Gastroesophageal sphincter (tissue), 4 donors: Measurements from ENCODE around the gene PPP1R27. TPM values are rescaled to one million over a fixed set of nuclear protein-coding genes. Genes with fewer than 3 reads are reported as not detected.
"Not testable (repeated sequence)": the region's sequence is repeated elsewhere in the genome, so short reads cannot be mapped to it uniquely, and the experiment has no call there.

Experiments
- ATAC-seq: fragments of 150-250 bp; one replicate; pipeline ENCODE4 v1.9.1; 2016; ENCODE audit warnings: mild to moderate bottlenecking, moderate library complexity
- H3K27ac ChIP-seq, 4 donors: fragments of 200-600 bp; sonication (generic) in 3 of 4; 1 replicate in 3 of 4; 2 replicates in 1 of 4; pipeline ENCODE4 v1.5.1; 2016 to 2019
- H3K27me3 ChIP-seq: fragments of 200-600 bp; sonication (generic); one replicate; pipeline ENCODE4 v1.5.1; 2019
- H3K36me3 ChIP-seq, 2 donors: fragments of 200-600 bp; sonication (generic); one replicate each; pipeline ENCODE4 v1.5.1; 2019; ENCODE audit warnings: control low read depth in 1 of 2
- H3K4me1 ChIP-seq, 3 donors: fragments of 200-600 bp; sonication (generic); 1 replicate in 2 of 3; 2 replicates in 1 of 3; pipeline ENCODE4 v1.5.1; 2016 to 2019; ENCODE audit warnings: control low read depth in 2 of 3
- H3K4me3 ChIP-seq, 2 donors: fragments of 200-600 bp; sonication (generic); one replicate each; pipeline ENCODE4 v1.5.1; 2019; ENCODE audit warnings: mild to moderate bottlenecking in 1 of 2, moderate library complexity in 1 of 2
- H3K9me3 ChIP-seq, 3 donors: fragments of 200-600 bp; sonication (generic); one replicate each; pipeline ENCODE4 v1.5.1; 2017 to 2019; ENCODE audit warnings: control low read depth in 2 of 3
- EP300 ChIP-seq: sonication (generic); formaldehyde crosslinking; IDR thresholded peaks from one replicate; pipeline ENCODE4 v1.6.1; 2017; ENCODE audit warnings: antibody characterized with exemption, mild to moderate bottlenecking
- POLR2A ChIP-seq, 2 donors: fragments of 450-650 bp; IDR thresholded peaks; one replicate each; pipeline ENCODE4 v1.6.1; 2017; ENCODE audit warnings: antibody characterized with exemption in 2 of 2, mild to moderate bottlenecking in 2 of 2, moderate library complexity in 1 of 2
- POLR2AphosphoS5 ChIP-seq: sonication (generic); formaldehyde crosslinking; IDR thresholded peaks from one replicate; pipeline ENCODE4 v1.6.1; 2017; ENCODE audit warnings: antibody characterized with exemption
- WGBS, 2 donors: methylation state at CpG; one replicate each; pipeline ENCODE4 v1.1.5; 2018; ENCODE audit warnings: low coverage in 1 of 2; 5-methylcytosine and 5-hydroxymethylcytosine counted together
- total RNA-seq, 4 donors: library from RNA; depleted of rRNA; stranded (reverse); fragments of >200 nt; gene quantifications; one replicate each; pipeline ENCODE4 v1.1.0, GENCODE V29; 2016
- TF ChIP-seq, protein P1 (sequence below), 4 experiments: fragments of 200-600 bp in 2 of 4; fragments of 450-650 bp in 2 of 4; sonication (generic) in 1 of 4; IDR thresholded peaks; one replicate each; pipeline ENCODE4 v1.5.1; 2017 to 2019; ENCODE audit warnings: antibody characterized with exemption in 4 of 4, mild to moderate bottlenecking in 2 of 4, moderate library complexity in 2 of 4

Gene PPP1R27
- total RNA-seq, 4 donors from 2014 or later, result not detected

DNA sequence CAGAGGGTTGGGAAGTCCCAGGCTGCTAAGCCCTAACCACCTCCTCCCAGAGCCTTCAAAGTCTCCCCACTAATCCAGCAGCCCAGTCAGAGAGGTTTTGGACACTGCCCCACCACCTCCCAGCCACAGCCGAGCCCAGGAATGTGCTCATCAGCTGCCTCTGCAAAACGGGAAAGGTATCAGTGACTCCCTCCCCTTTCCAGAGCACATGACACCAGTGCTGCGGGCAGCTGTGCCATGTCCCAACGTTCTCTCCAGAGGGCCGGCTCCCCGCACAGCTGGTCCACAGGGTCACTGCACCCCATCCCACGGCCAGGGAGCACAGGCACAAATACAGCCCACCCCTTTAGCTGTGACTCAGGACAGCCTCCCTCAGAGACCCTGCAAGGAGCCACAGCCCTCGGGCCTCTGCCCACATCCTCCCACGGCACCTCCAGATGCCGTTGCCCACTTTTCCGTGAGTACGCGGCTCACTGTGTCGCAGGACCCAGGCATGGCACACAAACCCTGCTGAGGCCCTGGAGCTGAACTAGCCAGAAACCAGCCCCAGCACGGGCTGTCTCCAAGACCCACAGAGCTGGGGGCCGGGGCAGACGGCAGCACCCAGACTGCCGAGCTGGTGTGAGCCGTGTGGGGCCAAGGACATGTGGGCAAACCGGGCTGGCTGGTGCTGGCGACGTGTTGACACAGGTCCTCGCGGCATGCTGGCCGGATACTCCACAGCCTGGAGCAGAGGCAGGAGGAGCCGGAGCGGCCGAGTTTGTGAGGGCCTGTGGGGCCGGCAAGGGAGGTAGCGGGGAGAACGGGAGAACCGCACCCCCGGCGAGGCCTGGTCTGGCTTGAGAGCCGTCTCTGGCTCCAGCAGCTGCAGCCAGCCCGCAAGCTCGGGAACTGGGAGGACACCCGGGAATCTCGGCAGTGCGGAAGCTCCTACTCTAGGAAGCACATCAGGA lies 6.3 kb upstream of the PPP1R27 start:
- no peak for ATAC-seq
- no peaks in the 10 kb centered on the region for H3K27me3 ChIP-seq
- H3K9me3 ChIP-seq, result no peaks in the 10 kb centered on the region
- H3K27ac ChIP-seq, result no peak overlapping the region
- H3K36me3 ChIP-seq, result peaks cover 0 to 37% of the 10 kb centered on the region in 2 donors
- no peak for TF ChIP-seq EP300
- no peak for TF ChIP-seq POLR2AphosphoS5
- TF ChIP-seq, protein P1, sequence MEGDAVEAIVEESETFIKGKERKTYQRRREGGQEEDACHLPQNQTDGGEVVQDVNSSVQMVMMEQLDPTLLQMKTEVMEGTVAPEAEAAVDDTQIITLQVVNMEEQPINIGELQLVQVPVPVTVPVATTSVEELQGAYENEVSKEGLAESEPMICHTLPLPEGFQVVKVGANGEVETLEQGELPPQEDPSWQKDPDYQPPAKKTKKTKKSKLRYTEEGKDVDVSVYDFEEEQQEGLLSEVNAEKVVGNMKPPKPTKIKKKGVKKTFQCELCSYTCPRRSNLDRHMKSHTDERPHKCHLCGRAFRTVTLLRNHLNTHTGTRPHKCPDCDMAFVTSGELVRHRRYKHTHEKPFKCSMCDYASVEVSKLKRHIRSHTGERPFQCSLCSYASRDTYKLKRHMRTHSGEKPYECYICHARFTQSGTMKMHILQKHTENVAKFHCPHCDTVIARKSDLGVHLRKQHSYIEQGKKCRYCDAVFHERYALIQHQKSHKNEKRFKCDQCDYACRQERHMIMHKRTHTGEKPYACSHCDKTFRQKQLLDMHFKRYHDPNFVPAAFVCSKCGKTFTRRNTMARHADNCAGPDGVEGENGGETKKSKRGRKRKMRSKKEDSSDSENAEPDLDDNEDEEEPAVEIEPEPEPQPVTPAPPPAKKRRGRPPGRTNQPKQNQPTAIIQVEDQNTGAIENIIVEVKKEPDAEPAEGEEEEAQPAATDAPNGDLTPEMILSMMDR (IDR thresholded peaks at IDR 0.05), result no peak
- no peak for TF ChIP-seq POLR2A (IDR thresholded peaks at IDR 0.05)
- no peak overlapping the region for H3K4me3 ChIP-seq
- H3K4me1 ChIP-seq, result no peaks in the 10 kb centered on the region
- WGBS, 2 donors, result 73% methylated on average over 3 of the region's 40 CpGs; no CpG with 5 or more reads in 1 of the 2 donors

- H3K4me1 ChIP-seq, ATAC-seq, H3K27me3 ChIP-seq, H3K9me3 ChIP-seq, H3K4me3 ChIP-seq, H3K27ac ChIP-seq: not testable (repeated sequence)
- H3K36me3 ChIP-seq, result peaks cover 0 to 27% of the 10 kb centered on the region in 2 donors
- WGBS, 2 donors, result 93% methylated on average over 5 of the region's 5 CpGs; no CpG with 5 or more reads in 1 of the 2 donors
Observed at GRCh38 chr17:81840059-81840458, 5.2 kb upstream of the PPP1R27 start.

- Histone ChIP-seq H3K4me3 (no peak overlapping the region), H3K9me3 (no peaks in the 10 kb centered on the region), H3K4me1 (peaks cover 0 to 4% (median 0%) of the 10 kb centered on the region in 3 donors), H3K36me3 (peaks cover 0 to 19% of the 10 kb centered on the region in 2 donors), H3K27me3 (no peaks in the 10 kb centered on the region), H3K27ac (no peak overlapping the region)
- no peak for ATAC-seq
- WGBS, 2 donors, result 72 to 78% methylated on average over 8 to 15 of the region's 15 CpGs
- TF ChIP-seq POLR2A (IDR thresholded peaks at IDR 0.05), result no peak
- TF ChIP-seq, protein P1 (IDR thresholded peaks at IDR 0.05), result no peak
- no peak for TF ChIP-seq POLR2AphosphoS5
- TF ChIP-seq EP300, result no peak
Observed at GRCh38 chr17:81839301-81839700, 4.5 kb upstream of the PPP1R27 start.

DNA sequence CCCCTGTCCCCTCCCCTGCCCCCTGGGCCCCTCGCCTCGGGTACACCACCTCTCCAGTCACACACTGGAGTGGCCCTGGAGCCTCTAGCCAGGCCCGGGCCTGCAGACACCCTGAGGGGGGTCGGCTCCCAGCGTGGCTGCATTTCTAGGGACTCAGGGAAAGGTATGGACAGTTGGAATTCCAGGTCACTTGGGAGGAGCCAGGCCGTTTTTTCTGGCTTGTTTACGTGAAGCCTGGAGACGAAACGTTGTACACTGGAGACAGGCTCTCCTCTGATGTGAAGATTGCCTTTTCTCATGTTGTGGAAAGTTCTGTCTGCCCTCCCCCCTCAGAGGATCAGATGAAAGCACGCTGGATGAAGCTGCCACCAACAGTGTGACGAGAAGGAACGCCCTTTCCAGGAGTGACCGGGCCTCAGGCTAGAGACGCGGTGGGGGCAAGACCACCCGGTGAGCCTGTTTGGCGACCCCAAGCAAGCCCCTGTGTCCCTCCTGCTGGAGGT lies 4.0 kb upstream of the PPP1R27 start:
- WGBS, 2 donors, result 20 to 38% methylated on average over 1 to 3 of the region's 17 CpGs
- Histone ChIP-seq H3K36me3 (peaks cover 0 to 14% of the 10 kb centered on the region in 2 donors), H3K27me3 (no peaks in the 10 kb centered on the region), H3K9me3 (no peaks in the 10 kb centered on the region), H3K4me1 (peaks cover 0 to 9% (median 4%) of the 10 kb centered on the region in 3 donors), H3K4me3 (no peak overlapping the region), H3K27ac (no peak overlapping the region)
- no peak for ATAC-seq
- TF ChIP-seq POLR2AphosphoS5, result no peak
- TF ChIP-seq, protein P1 (IDR thresholded peaks at IDR 0.05), result no peak
- TF ChIP-seq EP300, result no peak
- TF ChIP-seq POLR2A (IDR thresholded peaks at IDR 0.05), result no peak

DNA sequence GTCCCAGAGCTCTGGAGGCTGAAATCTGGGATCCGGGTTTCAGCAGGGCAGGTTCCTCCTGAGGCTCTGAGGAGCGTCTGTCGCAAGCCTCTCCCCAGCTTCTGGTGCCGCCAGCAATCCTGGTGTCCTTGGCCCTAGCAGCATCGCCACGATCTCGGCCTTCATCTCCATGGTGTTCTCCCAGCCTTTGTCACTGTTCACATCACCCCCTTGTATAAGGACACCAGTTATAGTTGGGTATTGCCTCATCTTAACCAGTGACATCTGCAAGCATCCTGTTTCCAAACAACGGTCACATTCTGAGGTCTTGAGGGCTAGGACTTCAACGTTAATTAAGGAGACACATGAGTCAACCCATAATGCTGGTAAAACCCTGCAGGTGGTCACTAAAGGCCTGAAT lies 2.8 kb upstream of the PPP1R27 start:
- WGBS, 2 donors, result 81 to 90% methylated on average over 4 to 8 of the region's 9 CpGs
- Histone ChIP-seq H3K4me3 (no peak overlapping the region), H3K4me1 (peaks cover 0 to 15% (median 6%) of the 10 kb centered on the region in 3 donors), H3K36me3 (peaks cover 0 to 3% of the 10 kb centered on the region in 2 donors), H3K9me3 (no peaks in the 10 kb centered on the region), H3K27me3 (no peaks in the 10 kb centered on the region), H3K27ac (no peak overlapping the region)
- ATAC-seq, result no peak
- TF ChIP-seq POLR2A (IDR thresholded peaks at IDR 0.05) (no peak), EP300 (no peak), POLR2AphosphoS5 (no peak)
- TF ChIP-seq, protein P1 (IDR thresholded peaks at IDR 0.05), result no peak
